Dendritic cell treated with granulocyte-macrophage colony-stimulating factor and Interleukin-4, amounts not matched to agents 40 ng/mL and 50 ng/mL, for 4 days (primary cell): ENCODE data around the gene DACT1.

Experiments
- H3K27ac Mint-ChIP-seq: one replicate; pipeline ENCODE4 v1.8.0; 2022; ENCODE audit warnings: mild to moderate bottlenecking, mixed read lengths
- H3K27me3 Mint-ChIP-seq: one replicate; pipeline ENCODE4 v1.8.0; 2022; ENCODE audit warnings: mild to moderate bottlenecking, mixed read lengths
- H3K36me3 Mint-ChIP-seq: one replicate; pipeline ENCODE4 v1.8.0; 2022; ENCODE audit warnings: low read depth, mixed read lengths
- H3K4me1 Mint-ChIP-seq: one replicate; pipeline ENCODE4 v1.8.0; 2022; ENCODE audit warnings: low read depth, mixed read lengths
- H3K4me3 Mint-ChIP-seq: one replicate; pipeline ENCODE4 v1.8.0; 2022; ENCODE audit warnings: mild to moderate bottlenecking, moderate library complexity, mixed read lengths
- H3K9me3 Mint-ChIP-seq: one replicate; pipeline ENCODE4 v1.8.0; 2022; ENCODE audit warnings: mixed read lengths
- intact Hi-C: fragments of 100-400 bp; cut with micrococcal nuclease; formaldehyde crosslinking; loops from one replicate; pipeline ENCODE4 v1.15.0; 2022

Gene DACT1

DNA sequence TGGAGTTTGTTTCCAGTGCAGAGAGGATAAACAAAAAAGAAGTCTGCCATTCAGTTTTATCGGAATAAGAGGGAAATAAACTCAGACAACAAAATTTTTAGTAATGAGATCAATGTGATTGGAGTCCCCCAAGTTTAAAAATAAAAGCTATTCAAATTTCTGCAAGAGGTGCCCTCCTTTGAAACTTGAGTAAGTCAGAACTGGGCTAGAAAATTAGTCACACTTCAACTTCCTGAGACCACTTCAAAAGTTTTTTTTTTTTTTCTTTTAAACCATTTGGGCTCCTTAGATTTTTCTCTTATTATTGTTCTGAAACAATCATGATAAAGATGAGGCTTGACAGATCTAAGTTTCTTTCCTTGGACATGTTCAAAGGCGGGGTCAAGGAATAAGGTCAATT is 3.2 kb downstream of the DACT1 start:
- intact Hi-C loops = loop anchor here (5.0 kb wide), 2 partner anchors 106 to 186 kb away; no protein-coding TSS in a partner anchor
- H3K4me1 Mint-ChIP-seq = peaks cover 26% of the 10 kb centered on the region
- peaks cover 32% of the 10 kb centered on the region for H3K27me3 Mint-ChIP-seq
- H3K36me3 Mint-ChIP-seq = peaks cover 8% of the 10 kb centered on the region
- no peak overlapping the region for H3K4me3 Mint-ChIP-seq
- no peak overlapping the region for H3K27ac Mint-ChIP-seq
- H3K9me3 Mint-ChIP-seq = peaks cover 6% of the 10 kb centered on the region

DNA sequence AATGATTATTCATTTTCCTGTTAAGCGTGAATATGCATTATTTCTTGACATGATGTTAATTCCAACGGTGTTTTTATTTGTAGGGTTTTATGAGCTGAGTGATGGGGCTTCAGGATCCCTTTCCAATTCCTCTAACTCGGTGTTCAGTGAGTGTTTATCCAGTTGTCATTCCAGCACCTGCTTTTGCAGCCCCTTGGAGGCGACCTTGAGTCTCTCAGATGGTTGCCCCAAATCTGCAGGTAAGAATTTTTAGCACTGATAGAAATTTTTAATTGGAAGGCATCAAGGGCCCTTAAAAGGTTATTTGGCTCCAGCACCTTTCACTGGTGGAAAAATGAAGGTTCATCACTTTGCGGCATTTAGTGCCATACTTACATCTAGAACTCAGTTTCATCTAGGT is 3.7 kb downstream of the DACT1 start:
- Mint-ChIP-seq H3K27ac (no peak overlapping the region), H3K36me3 (peaks cover 9% of the 10 kb centered on the region), H3K27me3 (peaks cover 26% of the 10 kb centered on the region), H3K4me1 (peaks cover 26% of the 10 kb centered on the region), H3K4me3 (no peak overlapping the region), H3K9me3 (peaks cover 9% of the 10 kb centered on the region)
- intact Hi-C loops = loop anchor here (5.0 kb wide), 2 partner anchors 106 to 186 kb away; no protein-coding TSS in a partner anchor

DNA sequence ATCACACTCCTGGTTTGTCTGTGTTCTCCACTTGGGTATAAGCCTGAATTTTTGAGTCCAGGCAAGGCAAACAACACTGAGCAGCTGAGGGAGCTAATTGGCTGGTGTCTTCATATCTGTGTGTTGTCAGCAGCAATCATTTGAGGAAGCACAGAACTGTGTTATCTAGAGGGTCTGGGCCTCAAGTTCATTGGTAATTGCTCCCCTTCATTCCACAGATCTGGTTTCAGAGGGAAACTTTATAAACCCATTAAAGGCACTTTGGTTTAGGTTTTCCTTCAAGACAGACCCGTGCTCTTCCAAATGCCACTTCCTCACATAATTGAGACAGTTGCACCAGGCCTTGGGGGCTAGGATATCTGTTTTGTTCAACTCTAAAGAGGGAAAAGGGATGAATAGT is 5.6 kb downstream of the DACT1 start:
- Mint-ChIP-seq H3K4me3 (no peak overlapping the region), H3K9me3 (peaks cover 9% of the 10 kb centered on the region), H3K27me3 (peaks cover 15% of the 10 kb centered on the region), H3K4me1 (peaks cover 18% of the 10 kb centered on the region), H3K36me3 (peaks cover 9% of the 10 kb centered on the region), H3K27ac (no peak overlapping the region)
- intact Hi-C loops = loop anchor here (5.0 kb wide), 2 partner anchors 104 to 184 kb away; no protein-coding TSS in a partner anchor

DNA sequence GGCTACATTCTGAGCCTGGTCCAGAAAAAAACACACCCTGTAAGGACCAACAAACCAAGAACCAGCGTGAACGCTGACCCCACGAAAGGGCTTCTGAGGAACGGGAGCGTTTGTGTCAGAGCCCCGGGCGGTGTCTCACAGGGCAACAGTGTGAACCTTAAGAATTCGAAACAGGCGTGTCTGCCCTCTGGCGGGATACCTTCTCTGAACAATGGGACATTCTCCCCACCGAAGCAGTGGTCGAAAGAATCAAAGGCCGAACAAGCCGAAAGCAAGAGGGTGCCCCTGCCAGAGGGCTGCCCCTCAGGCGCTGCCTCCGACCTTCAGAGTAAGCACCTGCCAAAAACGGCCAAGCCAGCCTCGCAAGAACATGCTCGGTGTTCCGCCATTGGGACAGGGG is 7.9 kb downstream of the DACT1 start:
- Mint-ChIP-seq H3K4me1 (peaks cover 5% of the 10 kb centered on the region), H3K4me3 (no peak overlapping the region), H3K9me3 (peaks cover 9% of the 10 kb centered on the region), H3K27ac (no peak overlapping the region), H3K36me3 (peaks cover 9% of the 10 kb centered on the region), H3K27me3 (no peaks in the 10 kb centered on the region)
- intact Hi-C loops = no loop called here

DNA sequence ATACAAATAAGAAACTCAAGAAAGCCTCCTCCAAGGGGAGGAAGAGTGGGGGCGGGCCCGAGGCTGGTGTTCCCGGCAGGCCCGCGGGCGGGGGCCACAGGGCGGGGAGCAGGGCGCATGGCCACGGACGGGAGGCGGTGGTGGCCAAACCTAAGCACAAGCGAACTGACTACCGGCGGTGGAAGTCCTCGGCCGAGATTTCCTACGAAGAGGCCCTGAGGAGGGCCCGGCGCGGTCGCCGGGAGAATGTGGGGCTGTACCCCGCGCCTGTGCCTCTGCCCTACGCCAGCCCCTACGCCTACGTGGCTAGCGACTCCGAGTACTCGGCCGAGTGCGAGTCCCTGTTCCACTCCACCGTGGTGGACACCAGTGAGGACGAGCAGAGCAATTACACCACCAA is 8.7 kb downstream of the DACT1 start:
- Mint-ChIP-seq H3K27ac (no peak overlapping the region), H3K27me3 (no peaks in the 10 kb centered on the region), H3K9me3 (peaks cover 9% of the 10 kb centered on the region), H3K4me1 (peaks cover 5% of the 10 kb centered on the region), H3K4me3 (no peak overlapping the region), H3K36me3 (peaks cover 9% of the 10 kb centered on the region)
- intact Hi-C loops = no loop called here

DNA sequence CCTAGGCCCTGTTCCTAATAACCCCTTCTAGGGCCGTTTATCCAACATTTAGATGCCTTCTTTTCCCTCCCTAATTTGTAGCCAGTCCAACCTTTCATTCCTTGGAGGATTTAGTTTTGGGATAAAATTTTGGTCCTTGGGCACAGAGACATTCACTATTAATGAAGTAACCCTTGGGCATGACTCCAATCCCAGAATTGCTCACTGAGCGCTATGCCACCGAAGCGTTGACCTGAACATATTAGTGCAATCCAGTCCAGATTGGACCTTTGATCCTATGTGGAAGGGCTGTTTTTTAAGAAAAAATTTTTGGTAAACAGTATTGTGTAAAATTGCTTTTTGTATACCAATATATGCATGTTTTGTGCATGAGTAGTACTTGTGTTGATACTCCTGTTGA is 10.0 kb downstream of the DACT1 start:
- Mint-ChIP-seq H3K4me1 (peaks cover 7% of the 10 kb centered on the region), H3K9me3 (peaks cover 9% of the 10 kb centered on the region), H3K27me3 (no peaks in the 10 kb centered on the region), H3K27ac (no peak overlapping the region), H3K4me3 (no peak overlapping the region), H3K36me3 (peaks cover 9% of the 10 kb centered on the region)
- intact Hi-C loops = no loop called here

DNA sequence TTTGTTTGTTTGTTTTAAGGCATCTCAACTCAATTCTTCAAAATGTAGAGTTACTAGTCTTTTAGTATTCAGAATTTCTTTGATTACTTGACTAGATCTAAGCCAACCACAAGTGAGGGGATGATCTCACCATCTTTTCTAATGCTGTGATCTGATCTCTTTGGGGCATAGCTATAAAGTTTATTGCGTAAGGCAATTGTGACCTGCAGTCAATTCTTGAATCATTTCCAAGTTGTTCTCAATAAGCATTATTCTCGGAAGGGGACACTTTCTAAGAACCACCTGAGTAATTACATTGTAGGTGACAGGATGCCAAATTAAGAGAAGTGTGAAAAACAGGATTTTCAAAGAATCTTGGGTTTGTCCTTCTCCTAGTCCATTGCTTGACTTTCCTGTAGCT is 13.1 kb downstream of the DACT1 start:
- H3K4me3 Mint-ChIP-seq = no peak overlapping the region
- H3K36me3 Mint-ChIP-seq = peaks cover 2% of the 10 kb centered on the region
- H3K27ac Mint-ChIP-seq = no peak overlapping the region
- peaks cover 5% of the 10 kb centered on the region for H3K9me3 Mint-ChIP-seq
- no peaks in the 10 kb centered on the region for H3K27me3 Mint-ChIP-seq
- H3K4me1 Mint-ChIP-seq = peaks cover 5% of the 10 kb centered on the region
- intact Hi-C loops = no loop called here

DNA sequence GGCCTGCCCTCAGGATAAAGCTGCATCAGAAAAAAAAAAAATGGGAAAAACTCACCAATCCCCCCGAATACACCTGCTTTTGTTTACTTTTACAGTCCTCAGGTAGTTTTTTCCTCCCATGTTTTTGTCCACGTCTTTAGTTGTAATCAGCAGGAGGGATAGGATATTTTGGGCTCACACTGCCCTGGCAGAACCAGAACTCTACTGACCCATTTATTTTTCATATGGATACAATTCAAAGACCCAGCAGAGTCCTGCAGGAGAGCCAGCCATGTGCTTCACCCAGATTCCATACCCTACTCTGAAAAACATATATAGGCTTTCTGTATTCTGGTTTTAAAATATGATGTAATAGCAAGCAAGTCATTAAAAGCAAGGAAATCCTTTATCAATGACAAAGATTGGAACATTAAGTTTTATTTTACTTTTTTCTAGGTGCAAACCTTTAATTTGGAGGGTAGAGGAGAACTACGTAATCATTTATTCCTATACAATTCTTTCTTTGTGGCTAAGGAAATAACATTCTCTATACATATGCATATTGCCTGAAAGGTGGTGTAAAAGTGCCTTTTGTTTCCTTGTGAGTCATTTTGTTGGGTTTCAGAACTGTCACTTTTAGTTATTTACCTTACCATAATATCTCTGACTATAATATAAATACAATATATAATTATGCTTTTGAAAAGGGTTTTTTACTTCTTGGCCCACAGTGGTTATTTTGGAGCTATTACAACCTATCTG is 19.1 kb downstream of the DACT1 start:
- peaks cover 10% of the 10 kb centered on the region for H3K4me1 Mint-ChIP-seq
- no peak overlapping the region for H3K4me3 Mint-ChIP-seq
- no peak overlapping the region for H3K27ac Mint-ChIP-seq
- no peaks in the 10 kb centered on the region for H3K36me3 Mint-ChIP-seq
- no peaks in the 10 kb centered on the region for H3K9me3 Mint-ChIP-seq
- intact Hi-C loops = no loop called here
- no peaks in the 10 kb centered on the region for H3K27me3 Mint-ChIP-seq

DNA sequence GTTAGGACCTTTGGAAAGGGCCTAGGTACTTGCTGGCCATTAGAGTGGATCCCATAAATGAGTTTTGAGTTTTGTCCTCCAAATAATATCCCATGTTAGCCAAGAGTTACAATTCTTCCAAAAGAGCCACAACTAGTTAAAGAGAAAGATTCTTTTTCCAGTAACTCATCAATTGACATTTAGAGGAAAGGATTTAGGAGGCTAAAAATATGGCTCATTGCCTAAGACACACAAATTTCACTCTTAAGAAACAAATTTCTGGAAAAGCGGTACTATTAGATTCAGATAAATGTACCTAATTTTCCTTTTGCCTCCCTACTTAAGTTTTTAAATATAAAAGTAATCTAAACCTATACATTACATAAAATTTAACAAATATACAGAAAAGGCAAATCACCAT is 21.3 kb downstream of the DACT1 start:
- Mint-ChIP-seq H3K36me3 (no peaks in the 10 kb centered on the region), H3K27ac (no peak overlapping the region), H3K27me3 (no peaks in the 10 kb centered on the region), H3K4me3 (no peak overlapping the region), H3K9me3 (no peaks in the 10 kb centered on the region), H3K4me1 (peaks cover 13% of the 10 kb centered on the region)
- intact Hi-C loops = no loop called here

DNA sequence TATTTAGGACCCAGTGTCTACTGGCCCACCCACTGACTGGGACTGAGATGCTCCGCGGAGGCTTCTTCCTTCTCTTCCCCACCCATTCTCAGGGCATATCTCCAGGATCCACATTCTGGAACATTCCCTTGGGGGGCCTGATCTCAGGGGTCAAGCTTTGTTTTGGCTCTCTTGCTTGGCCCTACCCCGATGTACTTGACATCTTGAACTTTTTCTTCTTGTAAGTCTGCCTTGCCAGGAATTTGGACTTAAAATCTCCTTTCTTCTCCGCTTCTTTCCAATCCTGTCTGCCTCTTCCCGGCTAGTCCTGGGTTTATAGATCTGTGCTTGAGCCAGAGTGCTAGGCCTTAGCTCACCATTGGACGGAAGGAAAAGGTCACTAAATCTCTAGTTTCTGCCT is 22.1 kb downstream of the DACT1 start:
- H3K9me3 Mint-ChIP-seq = no peaks in the 10 kb centered on the region
- H3K27me3 Mint-ChIP-seq = no peaks in the 10 kb centered on the region
- no peak overlapping the region for H3K4me3 Mint-ChIP-seq
- H3K4me1 Mint-ChIP-seq = peaks cover 20% of the 10 kb centered on the region
- intact Hi-C loops = no loop called here
- no peaks in the 10 kb centered on the region for H3K36me3 Mint-ChIP-seq
- H3K27ac Mint-ChIP-seq = no peak overlapping the region

DNA sequence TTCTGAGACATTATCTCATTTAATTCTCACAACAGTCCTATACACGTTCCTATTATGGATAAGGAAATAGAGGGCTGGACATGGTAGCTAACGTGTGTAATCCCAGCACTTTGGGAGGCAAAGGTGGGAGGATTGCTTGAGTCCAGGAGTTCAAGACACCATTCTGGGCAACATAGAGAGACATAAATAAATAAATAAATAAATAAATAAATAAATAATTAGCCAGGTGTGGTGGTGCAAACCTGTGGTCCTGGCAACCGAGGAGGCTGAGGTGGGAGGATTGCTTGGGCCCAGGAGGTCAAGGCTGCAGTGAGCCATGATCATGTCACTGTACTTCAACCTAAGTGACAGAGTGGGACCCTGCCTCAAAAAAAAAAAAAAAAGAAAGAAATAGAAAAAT is 22.6 kb downstream of the DACT1 start:
- H3K36me3 Mint-ChIP-seq = no peaks in the 10 kb centered on the region
- intact Hi-C loops = no loop called here
- H3K27me3 Mint-ChIP-seq = no peaks in the 10 kb centered on the region
- H3K4me1 Mint-ChIP-seq = peaks cover 25% of the 10 kb centered on the region
- no peak overlapping the region for H3K4me3 Mint-ChIP-seq
- H3K9me3 Mint-ChIP-seq = no peaks in the 10 kb centered on the region
- no peak overlapping the region for H3K27ac Mint-ChIP-seq

DNA sequence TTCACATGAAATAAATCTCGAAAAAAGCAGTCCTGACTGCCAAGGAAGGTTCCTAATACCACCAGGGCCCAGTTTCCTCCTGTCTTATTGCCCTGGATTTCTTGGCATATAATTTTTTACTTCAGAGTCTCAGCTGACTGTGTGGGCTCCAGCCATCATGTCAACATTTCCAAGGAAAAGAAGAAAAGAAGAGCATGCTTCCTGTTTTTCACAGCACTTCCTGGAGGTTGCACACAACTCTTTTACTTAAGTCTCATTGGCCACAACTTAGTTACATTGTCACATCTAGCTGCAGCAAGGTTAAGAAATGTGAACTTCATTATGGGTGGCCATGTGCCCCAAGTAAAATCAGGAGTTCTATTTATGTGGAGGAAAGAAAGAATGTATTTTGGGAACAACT is 24.3 kb downstream of the DACT1 start:
- H3K27me3 Mint-ChIP-seq = no peaks in the 10 kb centered on the region
- H3K4me3 Mint-ChIP-seq = no peak overlapping the region
- intact Hi-C loops = no loop called here
- peaks cover 28% of the 10 kb centered on the region for H3K4me1 Mint-ChIP-seq
- no peaks in the 10 kb centered on the region for H3K9me3 Mint-ChIP-seq
- H3K36me3 Mint-ChIP-seq = no peaks in the 10 kb centered on the region
- peak overlapping the region; percentile 69 for H3K27ac Mint-ChIP-seq

DNA sequence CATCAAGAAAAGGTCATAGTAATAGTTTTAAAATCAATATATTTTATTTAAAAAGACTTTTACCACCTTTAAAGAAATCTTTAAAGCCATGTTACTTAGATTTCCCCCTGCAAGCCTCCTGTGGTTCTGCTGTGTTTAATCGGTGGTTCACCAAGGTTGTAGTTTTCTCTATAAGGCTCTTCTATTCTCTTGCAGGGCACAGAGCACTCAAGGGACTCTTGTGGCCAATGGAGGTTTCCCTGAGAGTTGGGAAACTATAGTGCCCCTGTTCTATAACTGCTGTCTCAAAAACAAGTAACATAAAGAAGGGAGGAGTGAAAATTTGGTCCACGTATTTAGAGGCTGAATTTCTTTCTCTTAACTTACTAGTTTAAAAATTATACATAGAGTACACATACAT is 25.0 kb downstream of the DACT1 start:
- Mint-ChIP-seq H3K9me3 (no peaks in the 10 kb centered on the region), H3K4me1 (peaks cover 28% of the 10 kb centered on the region), H3K36me3 (no peaks in the 10 kb centered on the region), H3K27me3 (no peaks in the 10 kb centered on the region), H3K27ac (peak overlapping the region; percentile 69), H3K4me3 (no peak overlapping the region)
- intact Hi-C loops = no loop called here

DNA sequence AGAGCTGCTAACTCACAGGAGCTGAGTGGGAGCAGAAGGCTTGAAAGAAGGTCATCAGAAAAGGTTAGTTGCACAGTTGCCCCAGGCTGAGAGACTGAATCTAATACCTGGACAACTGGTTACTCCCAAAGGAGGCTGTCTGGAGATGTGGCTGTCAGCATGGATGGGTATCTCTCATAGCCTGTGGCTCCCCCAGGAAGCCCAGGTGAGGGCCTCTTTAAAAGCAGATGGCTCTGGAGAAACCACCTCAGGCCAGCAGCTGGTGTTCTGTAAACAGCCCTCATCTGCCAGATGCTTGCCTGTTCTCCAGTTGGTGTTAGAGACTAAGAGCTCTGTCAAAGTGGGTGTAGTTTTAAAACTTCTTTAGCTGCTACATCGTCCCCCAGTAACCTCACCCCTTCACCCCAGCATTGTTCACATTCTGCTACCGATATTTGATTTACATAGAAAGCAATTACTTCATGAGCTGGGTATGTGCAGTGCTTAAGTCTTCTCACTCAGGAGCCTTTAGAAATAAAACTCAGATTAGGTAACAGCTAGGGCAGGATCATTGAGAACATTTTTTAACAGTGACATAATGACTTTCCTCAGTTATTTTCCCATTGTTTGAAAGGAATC is 25.8 kb downstream of the DACT1 start:
- H3K4me1 Mint-ChIP-seq = peaks cover 28% of the 10 kb centered on the region
- no peaks in the 10 kb centered on the region for H3K27me3 Mint-ChIP-seq
- intact Hi-C loops = no loop called here
- H3K9me3 Mint-ChIP-seq = no peaks in the 10 kb centered on the region
- H3K27ac Mint-ChIP-seq = no peak overlapping the region
- no peak overlapping the region for H3K4me3 Mint-ChIP-seq
- no peaks in the 10 kb centered on the region for H3K36me3 Mint-ChIP-seq
